HG03103 (cell line): Measurements from ENCODE around the gene CHRNB4.
"Not testable (repeated sequence)": the region's sequence is repeated elsewhere in the genome, so short reads cannot be mapped to it uniquely, and the experiment has no call there.

Experiments used
- ATAC-seq: cut with Tn5 transposase; IDR thresholded peaks from one replicate; pipeline ENCODE4 v1.9.1; 2021; ENCODE audit warnings: low read depth; ENCODE audit not compliant: unreplicated experiment

The CHRNB4 gene

GRCh38 chr15:78641102-78641748, at the start of gene CHRNB4:
TSS of gene CHRNB4 (minus strand) at chr15:78641210. CDS start at chr15:78641133, 77 bp downstream.
- no peak for ATAC-seq

GRCh38 chr15:78689626-78690025, 48.6 kb upstream of the CHRNB4 start:
- ATAC-seq: no peak

- ATAC-seq: no peak
These were observed 44.9 kb upstream of the CHRNB4 start for GRCh38 chr15:78685925-78686324.

- no peak for ATAC-seq
These were observed 44.3 kb upstream of the CHRNB4 start for GRCh38 chr15:78685159-78685921.

- no peak for ATAC-seq
These were observed 43.6 kb upstream of the CHRNB4 start for GRCh38 chr15:78684657-78685056.

- ATAC-seq: not testable (repeated sequence)
These were observed 42.6 kb upstream of the CHRNB4 start for GRCh38 chr15:78683599-78683998.

- ATAC-seq: no peak
These were observed 41.8 kb upstream of the CHRNB4 start for GRCh38 chr15:78682693-78683410.

GRCh38 chr15:78682004-78682651, 41.1 kb upstream of the CHRNB4 start:
- no peak for ATAC-seq

- no peak for ATAC-seq
These were observed 40.4 kb upstream of the CHRNB4 start for GRCh38 chr15:78681281-78682003.

- ATAC-seq: no peak
These were observed 39.5 kb upstream of the CHRNB4 start for GRCh38 chr15:78680431-78681075.

GRCh38 chr15:78679089-78679511, 38.1 kb upstream of the CHRNB4 start:
- ATAC-seq: no peak

GRCh38 chr15:78676424-78677110, 35.6 kb upstream of the CHRNB4 start:
- no peak for ATAC-seq

GRCh38 chr15:78675617-78676360, 34.8 kb upstream of the CHRNB4 start:
- no peak for ATAC-seq

- no peak for ATAC-seq
These were observed 34.2 kb upstream of the CHRNB4 start for GRCh38 chr15:78675206-78675605.

- ATAC-seq: no peak
These were observed 33.0 kb upstream of the CHRNB4 start for GRCh38 chr15:78673917-78674444.

GRCh38 chr15:78673476-78673875, 32.5 kb upstream of the CHRNB4 start:
- ATAC-seq: no peak

- ATAC-seq: no peak
These were observed 31.4 kb upstream of the CHRNB4 start for GRCh38 chr15:78672285-78673014.
